GM18499 (cell line): ENCODE data around the gene DGKG.

Experiments
- ATAC-seq: cut with Tn5 transposase; IDR thresholded peaks from one replicate; pipeline ENCODE4 v1.9.1; 2021; ENCODE audit warnings: moderate number of reproducible peaks; ENCODE audit not compliant: insufficient read depth, unreplicated experiment

DGKG gene

DNA sequence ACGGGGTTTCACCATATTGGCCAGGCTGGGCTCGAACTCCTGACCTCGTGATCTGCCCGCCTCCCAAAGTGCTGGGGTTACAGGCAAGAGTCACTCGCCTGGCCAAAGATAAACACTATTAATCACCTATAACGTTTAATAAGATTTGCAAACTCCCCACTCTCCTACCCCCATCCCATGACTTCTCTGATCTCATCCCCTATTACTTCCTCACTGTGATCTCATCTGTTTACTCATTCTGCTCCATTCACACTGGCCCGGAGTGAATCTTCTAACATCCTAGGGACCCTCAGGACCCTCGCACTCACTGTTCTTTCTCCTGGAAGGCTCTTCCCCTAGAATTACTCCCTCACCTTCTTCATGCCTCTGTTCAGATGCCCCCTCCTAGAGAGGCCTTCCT lies 78.9 kb downstream of the DGKG start:
- no peak for ATAC-seq

DNA sequence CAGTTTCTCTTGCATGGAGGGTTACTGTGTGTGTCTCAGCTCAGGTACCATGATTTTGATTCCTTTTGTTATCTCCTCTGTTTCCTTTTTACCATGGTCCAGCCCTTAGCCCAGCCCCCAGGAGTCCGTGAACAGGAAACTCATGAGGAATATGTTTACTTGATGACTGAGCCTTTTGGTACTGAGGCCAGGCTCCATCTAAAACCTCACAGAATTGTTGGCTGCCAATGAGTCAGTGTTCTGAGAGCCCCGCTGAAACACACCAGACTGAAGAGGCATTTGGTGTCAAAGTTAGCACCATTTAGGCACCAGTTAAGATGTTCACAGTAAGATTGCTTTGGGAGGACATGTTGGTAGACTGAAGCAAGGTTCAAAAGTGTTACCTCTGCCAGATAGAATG lies 80.9 kb downstream of the DGKG start:
- no peak for ATAC-seq

DNA sequence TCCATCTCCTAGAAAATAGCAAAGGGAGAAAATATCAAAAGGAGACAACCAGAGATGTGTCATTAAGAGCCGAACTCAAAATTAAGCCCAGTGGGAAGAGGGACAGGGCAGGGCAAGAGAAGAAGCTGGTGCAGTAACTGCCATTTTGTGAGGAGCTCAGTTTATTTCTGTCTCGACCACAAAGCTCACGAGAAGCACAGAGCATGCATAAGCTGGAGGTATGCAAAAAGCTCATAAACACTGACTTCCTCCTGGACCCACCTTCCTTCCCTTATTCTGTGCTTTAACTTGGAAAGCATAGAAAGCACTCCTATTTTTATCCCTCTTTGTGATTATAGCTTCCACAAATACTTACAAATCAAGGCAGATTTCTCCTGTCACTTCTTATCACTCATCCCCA lies 81.3 kb downstream of the DGKG start:
- ATAC-seq = no peak

DNA sequence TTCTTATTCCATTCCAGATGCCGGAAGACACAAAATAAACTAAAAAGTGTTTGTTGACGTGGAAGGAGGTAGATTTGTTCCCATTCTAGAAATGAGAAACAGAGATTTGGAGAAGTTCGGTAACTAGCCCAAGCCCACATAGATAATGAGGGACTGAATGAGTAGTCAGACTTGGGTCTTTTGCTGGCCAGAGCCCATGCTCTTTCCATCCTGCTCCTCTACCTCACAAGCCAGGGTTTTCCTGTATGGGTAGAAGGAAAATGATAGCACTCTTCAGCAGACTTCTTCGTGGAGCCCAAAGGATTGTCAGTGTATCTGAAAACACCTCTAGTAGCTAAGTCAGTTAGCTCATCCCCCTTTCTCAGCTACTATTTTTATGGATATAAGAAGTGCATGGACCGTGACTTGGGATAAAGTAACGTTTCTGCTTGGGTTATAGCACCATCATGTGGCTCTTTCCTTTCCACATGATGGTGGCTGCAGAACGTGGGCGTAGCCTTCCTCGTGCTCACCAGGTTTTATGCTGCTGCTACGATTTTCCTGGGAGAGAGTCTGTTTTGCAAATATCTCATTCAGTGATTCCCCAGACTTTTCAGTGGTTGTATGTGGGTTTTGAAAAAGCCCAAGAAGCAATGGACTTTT lies 84.6 kb downstream of the DGKG start:
- ATAC-seq = no peak

DNA sequence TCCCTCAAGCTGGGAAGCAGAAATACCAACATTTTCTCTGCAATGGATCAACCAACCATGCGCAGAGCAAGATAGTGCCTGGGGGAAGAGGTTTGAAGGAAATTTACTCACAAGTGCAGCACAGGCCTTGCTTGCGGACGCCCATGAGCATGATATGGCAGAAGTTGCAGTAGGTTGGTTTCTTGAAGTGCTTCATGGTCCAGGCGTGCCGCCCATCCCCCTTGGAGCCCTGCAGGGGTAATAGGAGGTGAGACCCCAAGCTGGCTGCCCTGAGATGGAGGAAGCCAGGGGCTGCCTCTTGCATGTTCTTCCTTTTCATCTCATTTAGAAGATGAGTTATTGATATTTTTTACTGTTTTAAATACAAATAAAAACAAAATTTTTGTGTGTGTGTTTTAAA lies 86.6 kb downstream of the DGKG start:
- ATAC-seq = no peak

DNA sequence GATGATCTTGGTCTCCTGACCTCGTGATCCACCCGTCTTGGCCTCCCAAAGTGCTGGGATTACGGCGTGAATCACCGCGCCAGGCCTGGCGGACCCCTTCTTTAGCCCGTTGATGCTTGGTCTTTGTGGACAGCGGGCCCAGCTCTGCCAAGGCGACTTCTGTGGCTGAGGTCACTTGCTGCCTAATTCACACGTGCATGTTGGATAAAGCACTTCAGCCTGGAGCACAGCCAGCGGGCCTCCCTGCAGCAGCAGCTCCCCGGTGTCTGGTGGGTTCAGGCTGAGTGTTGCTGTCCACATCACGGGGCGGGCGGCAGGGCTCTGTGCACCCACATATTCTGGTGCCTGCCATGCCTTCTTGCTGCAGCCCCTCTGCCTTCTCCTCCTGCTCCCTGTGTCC lies 88.4 kb downstream of the DGKG start:
- no peak for ATAC-seq

DNA sequence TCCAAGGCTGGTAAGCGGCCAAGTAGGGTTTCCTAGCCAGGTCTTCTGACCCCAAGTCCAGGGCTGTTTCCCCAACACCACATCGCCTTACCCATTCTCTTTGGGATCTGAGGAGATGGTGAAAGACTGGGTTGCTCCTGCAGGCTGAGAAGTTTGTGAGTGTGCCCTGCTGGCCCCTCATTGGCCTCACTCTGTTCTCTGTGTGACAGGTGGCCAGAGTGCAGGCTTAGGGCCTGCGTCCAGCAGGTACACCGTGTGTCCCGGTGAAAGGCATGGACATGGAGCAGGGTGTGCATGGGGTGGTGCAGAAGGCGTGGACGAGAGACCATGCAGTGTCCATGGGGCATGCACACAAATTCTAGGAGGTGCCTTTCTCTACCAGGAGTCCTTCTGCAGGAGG lies 91.3 kb downstream of the DGKG start:
- no peak for ATAC-seq

DNA sequence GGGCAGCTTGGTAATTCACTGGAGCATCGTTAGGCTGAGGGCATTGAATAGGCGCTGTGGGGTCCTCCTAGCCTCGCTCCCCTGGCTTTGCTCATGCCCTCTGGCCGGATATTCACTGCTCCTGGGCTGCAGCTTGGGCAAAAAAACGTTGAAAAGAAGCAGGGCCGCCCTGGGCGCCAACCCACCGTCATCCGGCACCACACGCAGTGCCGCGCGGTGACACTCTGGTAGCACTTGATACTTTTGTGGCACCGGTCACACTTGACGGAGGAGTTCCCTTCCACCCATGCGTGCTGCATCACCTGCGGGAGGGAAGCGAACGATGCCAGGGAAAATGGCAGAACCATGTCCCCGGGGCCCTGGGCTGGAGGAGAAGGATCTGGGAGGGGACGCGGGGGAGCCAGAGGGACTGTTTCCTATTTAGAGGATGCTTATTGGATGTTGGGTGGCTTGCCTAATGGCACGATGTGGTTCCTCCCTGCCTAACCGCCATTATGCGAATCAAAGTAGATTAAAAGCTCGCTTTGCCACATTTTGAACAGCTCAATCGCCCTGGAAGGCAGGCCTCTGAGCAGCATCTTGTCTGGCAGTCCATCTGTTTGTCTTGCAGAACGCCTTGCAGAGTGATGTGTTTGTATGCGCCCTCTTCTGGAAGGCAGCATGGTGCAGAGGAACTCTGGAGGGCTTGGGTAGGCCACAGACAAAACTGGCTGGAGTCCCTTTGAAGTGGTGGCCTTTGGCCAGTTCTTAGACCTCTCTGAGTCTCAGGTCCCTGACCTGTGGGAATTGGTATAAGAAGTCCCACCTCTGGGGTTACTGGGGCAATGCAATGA lies 93.2 kb downstream of the DGKG start:
- no peak for ATAC-seq

DNA sequence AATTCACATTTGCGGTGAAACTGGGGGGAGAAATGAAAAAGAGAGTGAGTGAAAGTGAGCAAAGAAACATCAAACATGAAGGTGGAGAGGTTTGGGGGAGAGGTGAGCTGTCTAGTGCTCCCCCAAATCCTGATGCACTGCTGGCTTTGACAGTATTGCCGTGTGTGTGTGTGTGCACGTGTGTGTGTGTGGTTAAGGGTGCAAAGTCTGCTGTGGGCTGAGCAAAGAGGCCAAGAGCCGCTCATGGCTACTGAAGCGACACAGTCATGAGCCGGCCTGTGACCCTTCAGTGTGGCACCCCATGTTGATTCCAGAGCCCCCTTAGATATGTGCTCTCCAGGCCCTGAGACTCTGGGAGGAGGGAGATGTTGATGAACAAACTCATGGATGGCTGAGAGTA lies 94.3 kb downstream of the DGKG start:
- ATAC-seq = no peak

DNA sequence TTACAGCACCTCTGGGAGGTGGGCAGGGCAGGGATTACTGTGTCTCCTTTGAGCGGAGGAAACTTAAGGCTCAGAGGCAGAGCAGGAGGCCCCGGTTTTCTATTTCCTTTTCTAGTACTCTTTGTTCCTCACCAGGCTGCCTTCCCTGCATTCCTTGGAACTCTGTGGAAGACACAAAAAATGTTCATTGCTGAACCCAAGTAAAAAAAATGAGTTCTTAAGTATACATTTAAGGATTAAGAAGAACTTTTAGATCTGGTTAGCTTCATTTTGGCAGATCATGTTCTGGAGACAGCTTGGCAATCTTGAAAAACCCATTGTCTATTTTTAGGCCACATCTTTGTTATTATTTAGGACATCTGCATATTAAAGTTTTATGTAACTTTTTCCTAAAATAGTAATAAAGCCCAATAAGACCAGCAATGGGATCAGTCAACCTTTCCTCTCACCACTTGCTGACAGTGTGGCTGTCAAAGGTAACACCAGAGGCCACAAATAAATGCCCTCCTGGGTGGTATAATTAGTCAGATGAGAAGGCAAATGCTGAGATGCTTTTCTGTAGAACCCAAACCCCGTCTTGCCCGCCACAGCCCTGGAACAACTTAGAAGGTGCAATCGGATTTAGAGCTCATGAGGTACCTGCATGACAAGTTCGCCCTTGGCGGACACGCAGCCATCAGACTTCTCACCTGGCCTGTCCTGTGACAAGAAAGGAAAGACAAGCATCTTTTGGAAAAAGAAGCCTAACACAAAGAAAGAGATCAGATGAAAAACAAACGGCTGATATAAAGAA lies 97.2 kb downstream of the DGKG start:
- no peak for ATAC-seq

DNA sequence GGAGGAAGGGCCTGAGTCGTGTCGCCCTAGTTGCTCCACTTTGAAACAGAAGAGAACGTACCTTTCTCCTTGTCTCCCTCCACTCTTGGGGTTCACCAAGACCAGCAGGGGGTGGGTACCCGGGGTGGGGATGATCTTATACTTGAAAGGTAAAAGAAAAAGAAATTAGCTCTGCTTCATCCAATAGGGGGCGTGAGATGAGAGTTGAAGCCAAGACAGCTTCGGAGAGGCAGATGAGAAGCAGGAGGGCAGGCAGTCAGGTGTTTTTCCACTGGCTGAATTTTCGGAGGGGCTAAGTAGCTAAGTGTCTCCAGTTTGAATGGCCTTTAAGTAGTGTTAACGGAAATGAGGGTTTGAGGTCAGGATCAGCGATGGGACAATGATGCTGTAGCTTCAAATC lies 100.4 kb downstream of the DGKG start:
- ATAC-seq = no peak

DNA sequence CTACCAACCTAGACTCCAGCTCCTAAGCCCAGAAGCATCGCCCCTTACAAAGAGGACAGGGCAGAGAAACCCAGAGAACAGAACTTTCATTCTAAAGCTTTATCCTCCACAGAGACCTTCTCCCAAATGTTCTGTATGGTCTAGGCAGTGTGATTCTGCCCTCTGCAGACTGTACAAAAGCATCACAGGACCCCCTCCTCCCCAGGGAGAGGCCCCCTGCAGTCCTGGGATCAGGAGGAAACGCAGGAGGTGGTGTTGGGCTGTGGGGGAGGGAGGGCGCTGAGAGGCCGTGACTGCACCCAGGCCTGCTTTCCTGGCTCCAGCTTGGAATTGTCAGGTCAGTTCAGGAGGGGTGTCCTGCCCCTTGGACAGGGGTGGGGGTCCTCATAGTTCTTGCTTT lies 101.3 kb downstream of the DGKG start:
- no peak for ATAC-seq

DNA sequence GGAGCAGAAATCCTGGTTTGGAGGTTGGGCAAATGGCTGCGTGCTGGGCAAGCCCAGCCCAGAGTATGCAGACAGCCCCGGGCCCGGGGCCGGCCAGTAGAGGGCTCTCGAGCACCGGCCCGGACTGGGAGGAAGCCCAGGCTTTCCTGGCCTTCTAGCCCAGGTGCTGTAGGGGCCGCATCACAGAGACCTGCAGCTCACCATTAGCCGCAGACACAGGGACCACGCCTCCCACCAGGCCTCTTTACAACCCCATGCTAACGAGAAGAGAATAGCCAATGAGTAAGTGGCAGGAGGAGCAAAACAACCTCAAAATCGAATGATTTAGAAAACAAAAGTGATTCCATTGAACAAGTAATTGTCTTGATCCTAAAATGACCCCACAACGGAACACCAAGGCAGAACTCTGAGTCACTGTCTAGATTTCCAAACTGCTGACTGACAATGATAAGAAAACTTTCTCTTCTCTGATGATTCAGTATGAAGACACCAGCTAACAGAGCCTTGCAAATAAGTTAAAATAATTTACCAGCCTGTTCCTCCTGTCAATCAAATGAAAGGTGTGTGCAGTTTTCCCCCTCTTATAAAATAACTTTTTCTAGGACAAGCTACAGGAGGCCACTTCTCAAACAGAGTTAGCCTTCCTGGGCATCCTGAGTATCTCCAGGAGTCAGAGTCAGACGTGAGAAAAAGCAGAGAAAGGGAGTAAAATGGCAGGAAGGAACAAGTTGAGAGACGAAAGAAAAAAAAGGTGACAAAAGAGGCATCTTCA lies 102.2 kb downstream of the DGKG start:
- ATAC-seq = no peak

DNA sequence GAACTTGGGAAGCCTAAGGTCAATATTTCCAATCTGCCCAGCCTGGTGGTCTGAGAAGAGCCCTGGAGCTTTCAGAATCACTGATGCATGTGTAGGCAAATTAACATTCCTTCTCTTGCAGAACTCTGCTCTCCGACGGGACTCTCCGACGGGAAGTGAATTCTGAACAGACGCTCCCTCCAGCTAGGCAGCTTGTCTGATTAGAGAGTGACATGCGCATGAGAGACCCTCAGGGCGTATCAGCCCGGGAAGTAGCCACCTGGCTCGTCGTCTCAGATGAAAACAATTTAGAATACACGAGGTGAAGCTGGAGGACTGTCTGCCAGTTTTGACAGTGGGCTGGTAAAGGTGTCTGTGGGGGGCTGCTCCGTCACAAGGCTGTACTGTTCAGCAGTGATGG lies 103.1 kb downstream of the DGKG start:
- ATAC-seq = no peak

DNA sequence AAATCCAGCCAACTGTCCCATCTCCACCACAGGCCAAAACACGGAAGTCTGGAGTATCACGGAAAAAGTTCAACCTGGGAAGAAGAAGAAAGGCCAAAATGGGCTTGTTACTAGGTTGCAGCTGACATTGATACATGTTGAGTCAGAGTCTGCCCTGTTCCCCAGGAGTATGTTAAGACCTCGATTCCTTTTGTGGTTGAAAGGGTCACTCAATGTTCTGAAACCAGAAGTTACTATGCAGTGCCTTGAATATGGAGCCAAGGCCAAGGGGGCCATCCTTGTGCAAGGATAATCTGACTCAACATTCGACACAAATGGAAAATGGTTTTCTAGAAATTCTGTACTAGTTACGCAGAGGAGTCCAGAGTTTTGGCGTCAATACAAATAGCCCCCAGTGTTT lies 104.2 kb downstream of the DGKG start:
- ATAC-seq = no peak

DNA sequence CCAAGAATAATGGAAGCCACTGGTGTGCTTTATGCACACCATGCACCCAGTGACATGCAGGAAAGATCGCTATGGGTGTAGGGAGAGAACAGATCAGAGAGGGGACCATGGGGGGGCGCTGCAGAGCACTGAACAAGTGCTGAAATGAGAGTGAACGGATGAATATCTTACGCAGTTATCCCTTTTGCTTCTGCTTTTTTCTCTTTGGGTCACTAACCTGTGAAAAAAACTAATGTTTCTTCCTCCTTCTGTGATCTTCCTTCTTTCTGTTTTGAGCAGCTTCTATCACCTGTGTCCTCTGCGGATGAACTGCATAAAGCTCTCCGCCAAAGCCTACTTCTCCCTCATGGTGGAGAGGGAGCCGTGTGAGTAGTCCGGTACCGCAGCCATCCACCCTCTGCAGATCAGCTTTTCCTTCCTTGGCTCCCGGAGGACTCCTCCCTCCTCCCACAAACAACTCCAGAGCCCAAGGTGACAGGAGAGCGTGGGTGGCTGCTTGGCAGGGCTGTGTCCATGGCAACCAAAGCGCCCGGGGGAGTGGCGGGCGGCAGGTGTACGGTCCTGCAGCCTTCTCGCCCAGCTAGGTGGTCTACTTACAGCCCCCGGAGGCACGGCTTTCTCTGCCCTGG lies 106.2 kb downstream of the DGKG start:
- no peak for ATAC-seq

DNA sequence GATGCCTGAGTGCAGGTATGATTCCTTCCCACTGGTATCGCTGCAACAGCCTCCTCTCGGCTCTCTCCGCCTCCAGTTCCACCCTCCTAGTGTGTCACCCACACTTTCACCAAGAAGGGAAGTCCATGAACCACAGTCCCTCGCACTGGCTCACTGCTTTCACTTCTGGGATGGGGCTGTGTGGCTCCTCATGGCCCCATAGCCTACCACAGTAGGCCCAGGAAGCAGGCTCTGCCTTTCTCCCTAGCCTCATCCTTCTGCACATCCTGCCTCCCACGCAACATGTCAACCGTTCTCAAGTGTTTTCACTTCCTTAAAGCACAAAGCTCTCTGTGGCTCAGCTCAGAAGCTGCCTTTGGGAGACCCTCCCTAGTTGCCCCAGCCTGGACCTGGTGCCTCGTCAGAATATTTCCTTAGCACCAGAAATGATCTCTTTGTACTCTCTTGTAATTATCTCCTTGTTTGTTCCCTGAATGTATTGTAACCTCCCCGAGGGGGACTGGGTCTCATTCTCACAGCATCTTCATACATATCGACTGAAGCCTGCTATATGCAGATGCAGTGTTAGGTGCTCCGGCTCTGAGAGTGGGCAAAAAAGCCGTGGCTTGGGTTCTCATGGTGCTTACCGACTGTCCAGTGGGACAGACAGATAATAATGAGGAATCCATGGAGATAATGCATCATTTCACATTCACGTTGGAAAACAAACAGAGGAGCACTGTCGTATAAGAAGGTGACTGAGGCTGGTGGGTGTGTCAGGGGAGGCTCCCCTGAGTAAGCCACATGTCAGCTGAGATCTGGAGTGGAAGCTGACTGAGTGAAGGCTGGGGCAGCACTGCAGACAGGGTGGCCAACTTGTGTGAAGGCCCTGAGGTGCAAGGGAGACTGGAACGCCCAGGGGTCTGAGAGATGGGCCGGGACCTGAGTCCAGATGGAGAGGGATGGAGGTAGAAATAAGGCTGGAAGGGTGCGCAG lies 107.1 kb downstream of the DGKG start:
- ATAC-seq = no peak

DNA sequence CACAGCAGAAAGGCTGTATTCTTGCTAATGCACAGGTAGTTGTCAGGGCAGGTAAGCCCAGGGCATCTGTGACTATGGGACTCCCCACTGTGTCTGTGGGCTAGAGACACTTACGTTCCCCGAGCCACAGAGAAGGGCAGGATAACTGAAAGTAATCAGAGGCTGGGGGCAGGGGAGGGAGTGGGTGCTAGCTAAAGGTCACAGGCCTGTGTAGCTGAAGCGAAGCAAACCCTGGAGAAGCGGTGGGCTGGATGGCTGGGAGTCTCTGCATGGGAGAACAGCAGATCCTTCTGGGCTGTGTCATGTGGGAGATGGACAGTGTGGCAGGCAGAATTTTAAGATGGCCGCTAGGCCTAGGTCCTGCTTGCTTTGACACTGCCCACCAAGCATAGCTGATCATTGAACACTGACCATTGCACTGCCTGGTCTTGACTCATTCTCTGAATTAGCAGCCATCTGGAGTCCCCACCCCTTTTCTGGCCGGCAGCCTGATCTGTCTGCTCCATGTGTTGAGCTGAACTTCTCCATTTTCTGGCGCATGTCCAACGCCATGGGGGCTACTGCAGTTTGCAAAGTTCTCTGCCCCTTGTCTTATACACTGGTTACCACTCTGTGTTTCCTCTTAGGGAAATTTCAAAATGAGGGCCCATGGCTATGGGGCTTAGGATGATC lies 110.0 kb downstream of the DGKG start:
- ATAC-seq = no peak
